Measurements from ENCODE around the gene CACNA2D3. TPM values are rescaled to one million over a fixed set of nuclear protein-coding genes. Genes with fewer than 3 reads are reported as not detected.

Gene CACNA2D3
- total RNA-seq, 1 experiment from 2014 or later = not detected

GRCh38 chr3:54641226-54642014, 519.1 kb downstream of the CACNA2D3 start:
- no peak overlapping the region for H3K27ac Mint-ChIP-seq (ENCODE audit: unreplicated experiment)
- no peak for TF ChIP-seq CTCF (IDR thresholded peaks at IDR 0.05; ENCODE audit: insufficient read depth in 1 of 2, low read depth in 1 of 2, low read length in 1 of 2, severe bottlenecking in 1 of 2, unreplicated experiment in 1 of 2)
- no peaks in the 10 kb centered on the region for H3K4me1 Mint-ChIP-seq (ENCODE audit: low read depth, unreplicated experiment)
- ChIA-PET CTCF (no interaction called here), POLR2A (no interaction called here)
- H3K27me3 ChIP-seq (replicated peaks; ENCODE audit: control insufficient read depth, insufficient read depth, low read length) = no peaks in the 10 kb centered on the region
- H3K4me3 ChIP-seq (ENCODE audit: low read depth, low read length) = no peak overlapping the region
- intact Hi-C loops (cut with micrococcal nuclease; ENCODE audit: unreplicated experiment) = no loop called here
- no peaks in the 10 kb centered on the region for H3K4me1 ChIP-seq
- BruUV-seq (replicated peaks) = no TSS peak
- no peaks in the 10 kb centered on the region for H3K36me3 Mint-ChIP-seq (ENCODE audit: insufficient read depth, unreplicated experiment)
- H3K4me3 Mint-ChIP-seq (ENCODE audit: unreplicated experiment) = no peak overlapping the region
- peaks cover 12% of the 10 kb centered on the region for H3K27me3 Mint-ChIP-seq (ENCODE audit: insufficient read depth, unreplicated experiment)
- H3K9me3 ChIP-seq = no peaks in the 10 kb centered on the region
- no peaks in the 10 kb centered on the region for H3K36me3 ChIP-seq (ENCODE audit: control insufficient read depth, insufficient read depth, low read length)
- H3K9me3 Mint-ChIP-seq (ENCODE audit: unreplicated experiment) = no peaks in the 10 kb centered on the region
- no peak for DNase-seq

- no peak overlapping the region for H3K4me3 Mint-ChIP-seq (ENCODE audit: unreplicated experiment)
- no peak overlapping the region for H3K27ac Mint-ChIP-seq (ENCODE audit: unreplicated experiment)
- DNase-seq = no peak
- Histone ChIP-seq H3K9me3 (no peaks in the 10 kb centered on the region), H3K36me3 (ENCODE audit: control insufficient read depth, insufficient read depth, low read length) (no peaks in the 10 kb centered on the region), H3K4me3 (ENCODE audit: low read depth, low read length) (no peak overlapping the region), H3K27me3 (replicated peaks; ENCODE audit: control insufficient read depth, insufficient read depth, low read length) (no peaks in the 10 kb centered on the region), H3K4me1 (no peaks in the 10 kb centered on the region)
- intact Hi-C loops (cut with micrococcal nuclease; ENCODE audit: unreplicated experiment) = no loop called here
- ChIA-PET POLR2A (no interaction called here), CTCF (no interaction called here)
- no peaks in the 10 kb centered on the region for H3K36me3 Mint-ChIP-seq (ENCODE audit: insufficient read depth, unreplicated experiment)
- H3K27me3 Mint-ChIP-seq (ENCODE audit: insufficient read depth, unreplicated experiment) = peaks cover 12% of the 10 kb centered on the region
- TF ChIP-seq CTCF (IDR thresholded peaks at IDR 0.05; ENCODE audit: insufficient read depth in 1 of 2, low read depth in 1 of 2, low read length in 1 of 2, severe bottlenecking in 1 of 2, unreplicated experiment in 1 of 2) = no peak
- no peaks in the 10 kb centered on the region for H3K4me1 Mint-ChIP-seq (ENCODE audit: low read depth, unreplicated experiment)
- no TSS peak for BruUV-seq (replicated peaks)
- H3K9me3 Mint-ChIP-seq (ENCODE audit: unreplicated experiment) = no peaks in the 10 kb centered on the region
Measured at GRCh38 chr3:54642147-54642546, 519.8 kb downstream of the CACNA2D3 start.

- Histone ChIP-seq H3K4me3 (ENCODE audit: low read depth, low read length) (no peak overlapping the region), H3K4me1 (no peaks in the 10 kb centered on the region), H3K27me3 (replicated peaks; ENCODE audit: control insufficient read depth, insufficient read depth, low read length) (no peaks in the 10 kb centered on the region), H3K9me3 (no peaks in the 10 kb centered on the region), H3K36me3 (ENCODE audit: control insufficient read depth, insufficient read depth, low read length) (no peaks in the 10 kb centered on the region)
- no peaks in the 10 kb centered on the region for H3K4me1 Mint-ChIP-seq (ENCODE audit: low read depth, unreplicated experiment)
- no peak overlapping the region for H3K4me3 Mint-ChIP-seq (ENCODE audit: unreplicated experiment)
- DNase-seq = no peak
- intact Hi-C loops (cut with micrococcal nuclease; ENCODE audit: unreplicated experiment) = no loop called here
- no peak for TF ChIP-seq CTCF (IDR thresholded peaks at IDR 0.05; ENCODE audit: insufficient read depth in 1 of 2, low read depth in 1 of 2, low read length in 1 of 2, severe bottlenecking in 1 of 2, unreplicated experiment in 1 of 2)
- POLR2A ChIA-PET = no interaction called here
- H3K27me3 Mint-ChIP-seq (ENCODE audit: insufficient read depth, unreplicated experiment) = peaks cover 8% of the 10 kb centered on the region
- no peaks in the 10 kb centered on the region for H3K36me3 Mint-ChIP-seq (ENCODE audit: insufficient read depth, unreplicated experiment)
- no peak overlapping the region for H3K27ac Mint-ChIP-seq (ENCODE audit: unreplicated experiment)
- CTCF ChIA-PET = no interaction called here
- no peaks in the 10 kb centered on the region for H3K9me3 Mint-ChIP-seq (ENCODE audit: unreplicated experiment)
- no TSS peak for BruUV-seq (replicated peaks)
Measured at GRCh38 chr3:54647721-54648120, 525.4 kb downstream of the CACNA2D3 start.

Measured in Caco-2 (cell line).